Neural crest cell (in vitro differentiated cells): Measurements from ENCODE around the gene IRAK1. TPM values are rescaled to one million over a fixed set of nuclear protein-coding genes. Genes with fewer than 3 reads are reported as not detected.

Experiments used
- DNase-seq: peaks from one replicate; pipeline ENCODE4 v3.0.0; 2021; ENCODE audit warnings: low read depth, mixed read lengths, low spot score
- H3K27ac Mint-ChIP-seq: one replicate; pipeline ENCODE4 v1.8.0; 2021; ENCODE audit warnings: mild to moderate bottlenecking, mixed read lengths; ENCODE audit not compliant: unreplicated experiment
- H3K27me3 Mint-ChIP-seq: 2 replicates; pipeline ENCODE4 v1.8.0; 2021; ENCODE audit warnings: low read depth, mild to moderate bottlenecking, mixed read lengths
- H3K36me3 Mint-ChIP-seq: 2 replicates; pipeline ENCODE4 v1.8.0; 2021; ENCODE audit warnings: low read depth, mild to moderate bottlenecking, mixed read lengths
- H3K4me1 Mint-ChIP-seq: 2 replicates; pipeline ENCODE4 v1.8.0; 2021; ENCODE audit warnings: mixed read lengths
- H3K4me3 Mint-ChIP-seq: one replicate; pipeline ENCODE4 v1.8.0; 2021; ENCODE audit warnings: mild to moderate bottlenecking, mixed read lengths
- H3K9me3 Mint-ChIP-seq: 2 replicates; pipeline ENCODE4 v1.8.0; 2021; ENCODE audit warnings: mixed read lengths
- total RNA-seq: library from RNA; stranded (reverse); gene quantifications from 2 replicates; pipeline ENCODE4 v1.2.1, GENCODE V29; 2021
- TF ChIP-seq, protein P1 (sequence below): fragments of 200-600 bp; sonication (generic); conservative IDR thresholded peaks from 2 replicates; pipeline ENCODE4 v1.5.0; 2021; ENCODE audit warnings: antibody characterized with exemption, mild to moderate bottlenecking

IRAK1 gene
- total RNA-seq, 1 donor from 2014 or later: 127 TPM

DNA sequence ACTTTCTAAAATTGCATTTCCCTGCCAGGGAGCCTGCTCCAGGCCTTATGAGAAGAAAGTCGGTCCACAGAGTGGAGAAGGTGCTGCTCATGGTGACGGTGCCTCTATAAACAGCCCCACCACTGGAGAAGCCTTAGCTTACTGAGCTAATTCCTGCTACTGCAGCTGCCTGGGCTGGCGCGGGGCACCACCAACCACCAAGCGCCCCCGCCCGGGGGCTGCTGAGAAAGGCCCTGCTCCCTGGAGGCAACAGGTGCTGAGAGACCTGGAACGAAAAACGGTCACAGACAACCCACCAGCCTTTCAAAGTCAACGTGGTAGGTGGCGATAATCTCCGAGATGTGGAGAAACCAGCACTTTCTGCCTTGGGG is 51.0 kb downstream of the IRAK1 start:
- H3K9me3 Mint-ChIP-seq: no peaks in the 10 kb centered on the region
- TF ChIP-seq, protein P1, sequence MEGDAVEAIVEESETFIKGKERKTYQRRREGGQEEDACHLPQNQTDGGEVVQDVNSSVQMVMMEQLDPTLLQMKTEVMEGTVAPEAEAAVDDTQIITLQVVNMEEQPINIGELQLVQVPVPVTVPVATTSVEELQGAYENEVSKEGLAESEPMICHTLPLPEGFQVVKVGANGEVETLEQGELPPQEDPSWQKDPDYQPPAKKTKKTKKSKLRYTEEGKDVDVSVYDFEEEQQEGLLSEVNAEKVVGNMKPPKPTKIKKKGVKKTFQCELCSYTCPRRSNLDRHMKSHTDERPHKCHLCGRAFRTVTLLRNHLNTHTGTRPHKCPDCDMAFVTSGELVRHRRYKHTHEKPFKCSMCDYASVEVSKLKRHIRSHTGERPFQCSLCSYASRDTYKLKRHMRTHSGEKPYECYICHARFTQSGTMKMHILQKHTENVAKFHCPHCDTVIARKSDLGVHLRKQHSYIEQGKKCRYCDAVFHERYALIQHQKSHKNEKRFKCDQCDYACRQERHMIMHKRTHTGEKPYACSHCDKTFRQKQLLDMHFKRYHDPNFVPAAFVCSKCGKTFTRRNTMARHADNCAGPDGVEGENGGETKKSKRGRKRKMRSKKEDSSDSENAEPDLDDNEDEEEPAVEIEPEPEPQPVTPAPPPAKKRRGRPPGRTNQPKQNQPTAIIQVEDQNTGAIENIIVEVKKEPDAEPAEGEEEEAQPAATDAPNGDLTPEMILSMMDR: no peak
- no peak for DNase-seq
- peaks cover 41% of the 10 kb centered on the region for H3K4me1 Mint-ChIP-seq
- H3K27me3 Mint-ChIP-seq: peaks cover 7% of the 10 kb centered on the region
- no peak overlapping the region for H3K27ac Mint-ChIP-seq
- peak overlapping the region; percentile 98 for H3K4me3 Mint-ChIP-seq
- peaks cover 6% of the 10 kb centered on the region for H3K36me3 Mint-ChIP-seq

DNA sequence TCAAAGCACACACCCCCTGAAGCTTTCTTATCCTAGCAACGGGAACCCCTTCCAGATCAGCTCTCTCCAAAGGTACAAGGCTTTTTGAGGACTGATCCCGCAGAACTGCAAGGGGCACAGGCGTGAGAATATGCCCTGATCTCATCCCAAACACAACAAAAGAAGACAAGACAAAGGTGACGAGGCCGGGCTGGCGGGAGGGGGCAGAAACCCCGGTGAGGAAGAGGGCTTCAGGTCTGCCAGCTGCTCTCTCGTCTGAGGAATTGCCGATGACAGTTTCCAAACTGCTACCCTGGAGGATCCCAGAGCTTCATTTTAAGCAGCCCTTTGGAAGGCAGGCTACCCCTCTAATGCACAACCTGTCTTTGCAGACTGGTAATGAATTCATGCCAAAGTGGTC is 51.4 kb downstream of the IRAK1 start:
- H3K27me3 Mint-ChIP-seq: peaks cover 7% of the 10 kb centered on the region
- peak overlapping the region; percentile 98 for H3K4me3 Mint-ChIP-seq
- no peaks in the 10 kb centered on the region for H3K9me3 Mint-ChIP-seq
- peak overlapping the region; percentile 81 for H3K27ac Mint-ChIP-seq
- H3K4me1 Mint-ChIP-seq: peaks cover 36% of the 10 kb centered on the region
- DNase-seq: no peak
- TF ChIP-seq, protein P1: no peak
- peaks cover 6% of the 10 kb centered on the region for H3K36me3 Mint-ChIP-seq

DNA sequence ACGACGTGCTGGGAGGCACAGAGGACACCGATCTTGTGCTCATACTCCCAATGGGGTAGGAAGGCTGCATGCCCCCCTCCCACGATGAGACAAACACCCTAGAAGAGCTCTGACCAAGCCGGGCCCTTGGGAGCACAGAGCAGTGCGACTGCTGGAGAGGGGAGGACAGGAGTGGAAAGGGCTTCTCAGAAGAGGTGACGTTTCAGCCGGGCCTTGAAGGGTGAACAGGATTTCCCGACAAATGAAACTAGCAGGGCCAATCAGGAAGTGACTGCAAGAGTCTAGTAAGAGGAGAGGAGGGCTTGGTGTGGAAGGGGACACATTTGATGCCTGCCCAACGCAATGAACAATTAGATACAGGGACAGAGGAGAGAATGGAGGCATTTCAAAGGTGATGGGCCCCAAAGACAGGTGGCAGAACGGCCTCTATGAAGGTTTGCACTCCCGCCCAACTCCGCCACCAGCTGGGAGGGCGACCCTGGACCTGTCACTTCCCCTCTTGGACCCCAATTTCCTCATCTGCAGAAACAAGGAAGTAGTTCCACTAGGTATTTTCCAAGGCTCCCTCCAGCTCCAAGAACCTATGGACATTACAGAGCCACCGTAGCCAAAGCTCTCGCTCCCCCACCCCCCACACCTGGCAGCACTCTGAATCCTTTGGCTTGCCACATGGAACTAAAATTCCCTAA is 52.0 kb downstream of the IRAK1 start:
- TF ChIP-seq, protein P1: no peak
- no peak for DNase-seq
- H3K36me3 Mint-ChIP-seq: peaks cover 9% of the 10 kb centered on the region
- peak overlapping the region; percentile 98 for H3K4me3 Mint-ChIP-seq
- H3K27me3 Mint-ChIP-seq: peaks cover 7% of the 10 kb centered on the region
- H3K4me1 Mint-ChIP-seq: peaks cover 32% of the 10 kb centered on the region
- no peaks in the 10 kb centered on the region for H3K9me3 Mint-ChIP-seq
- peak overlapping the region; percentile 81 for H3K27ac Mint-ChIP-seq

DNA sequence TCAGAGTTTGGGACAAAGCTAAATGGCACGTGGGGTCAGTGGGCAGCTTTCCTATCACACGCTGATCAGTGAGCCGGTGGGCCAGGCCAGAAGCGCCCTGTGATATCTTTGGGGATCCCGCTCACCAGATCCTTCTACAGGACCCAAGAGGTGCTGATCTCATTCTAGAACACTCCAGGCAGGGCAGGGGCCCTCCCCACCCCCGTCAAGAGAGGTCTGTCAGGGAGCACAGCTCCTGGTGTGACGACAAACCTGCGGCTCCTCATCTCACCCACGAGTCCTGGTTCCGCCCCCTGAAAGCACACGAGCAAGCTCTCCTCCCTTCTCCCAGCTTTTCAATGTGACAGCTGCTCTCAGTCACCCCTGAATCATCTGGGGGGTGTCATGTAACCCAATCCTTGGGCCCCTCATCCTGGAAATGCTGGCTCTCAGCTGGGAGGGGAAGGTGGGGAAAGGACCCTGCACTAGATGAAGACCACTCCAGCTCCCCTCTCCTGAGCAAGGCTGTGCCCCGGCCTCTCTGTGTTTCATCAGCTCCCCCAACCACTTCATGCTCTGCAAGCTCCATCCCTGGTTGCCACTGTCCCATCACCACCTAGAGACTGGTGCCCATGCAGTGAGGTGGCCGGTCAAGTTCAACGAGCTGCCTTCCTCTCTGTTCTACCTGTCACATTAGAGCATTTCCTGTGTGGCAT is 52.7 kb downstream of the IRAK1 start:
- peaks cover 11% of the 10 kb centered on the region for H3K36me3 Mint-ChIP-seq
- no peaks in the 10 kb centered on the region for H3K9me3 Mint-ChIP-seq
- TF ChIP-seq, protein P1: no peak
- peaks cover 32% of the 10 kb centered on the region for H3K4me1 Mint-ChIP-seq
- H3K27me3 Mint-ChIP-seq: peaks cover 7% of the 10 kb centered on the region
- no peak for DNase-seq
- H3K4me3 Mint-ChIP-seq: peak overlapping the region; percentile 98
- peak overlapping the region; percentile 43 for H3K27ac Mint-ChIP-seq

DNA sequence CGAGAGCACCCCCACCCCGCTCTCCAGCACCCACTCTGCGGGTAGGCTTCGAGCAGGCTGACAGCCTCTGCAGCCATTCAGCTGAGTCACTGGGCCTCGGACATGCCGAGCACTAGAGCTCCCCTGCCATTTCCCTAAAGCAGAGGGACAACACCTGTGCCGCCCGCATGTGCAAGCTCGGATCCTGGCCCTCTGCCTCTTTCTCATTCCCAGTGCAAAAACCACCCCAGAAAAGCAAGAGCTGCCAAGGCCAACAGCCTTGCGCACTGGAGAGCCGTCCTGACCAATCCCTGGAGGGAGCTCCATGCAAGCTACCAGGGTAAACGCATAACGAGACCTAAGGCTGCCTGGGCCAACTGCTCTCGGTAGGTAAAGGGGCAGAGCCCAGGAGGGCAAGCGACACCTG is 53.4 kb downstream of the IRAK1 start:
- Mint-ChIP-seq H3K27ac (peak overlapping the region; percentile 57), H3K27me3 (peaks cover 7% of the 10 kb centered on the region), H3K9me3 (no peaks in the 10 kb centered on the region), H3K4me3 (peak overlapping the region; percentile 98), H3K36me3 (peaks cover 9% of the 10 kb centered on the region), H3K4me1 (peaks cover 32% of the 10 kb centered on the region)
- TF ChIP-seq, protein P1: no peak
- no peak for DNase-seq
